Measurements from ENCODE around the gene CUX1.
"Not testable (repeated sequence)": the region's sequence is repeated elsewhere in the genome, so short reads cannot be mapped to it uniquely, and the experiment has no call there.

The CUX1 gene

GRCh38 chr7:101865455-101865854, 48.0 kb downstream of the CUX1 start:
- TF ChIP-seq CTCF (conservative IDR thresholded peaks at IDR 0.05; ENCODE audit: low read length): no peak
- no peak overlapping the region for H3K4me3 ChIP-seq (ENCODE audit: low read length)
- no peak for DNase-seq (ENCODE audit: low read depth)

DNA sequence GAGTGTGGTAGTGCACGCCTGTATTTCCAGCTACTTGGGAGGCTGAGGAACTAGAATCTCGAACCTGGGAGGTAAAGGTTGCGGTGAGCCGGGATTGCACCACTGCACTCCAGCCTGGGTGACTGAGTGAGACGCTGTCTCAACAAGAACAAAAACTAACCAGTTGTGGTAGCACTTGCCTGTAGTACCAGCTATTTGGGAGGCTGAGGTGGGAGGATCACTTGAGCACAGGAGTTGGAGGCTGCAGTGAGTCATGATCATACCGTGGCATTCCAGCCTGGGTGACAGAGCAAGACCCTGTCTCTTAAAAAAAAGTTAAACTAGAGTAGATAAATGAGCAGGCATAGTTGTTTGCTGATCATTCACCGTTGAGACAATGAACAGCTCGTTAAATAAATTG, 48.9 kb downstream of the CUX1 start:
- DNase-seq (ENCODE audit: low read depth): no peak
- H3K4me3 ChIP-seq (ENCODE audit: low read length): no peak overlapping the region
- no peak for TF ChIP-seq CTCF (conservative IDR thresholded peaks at IDR 0.05; ENCODE audit: low read length)

DNA sequence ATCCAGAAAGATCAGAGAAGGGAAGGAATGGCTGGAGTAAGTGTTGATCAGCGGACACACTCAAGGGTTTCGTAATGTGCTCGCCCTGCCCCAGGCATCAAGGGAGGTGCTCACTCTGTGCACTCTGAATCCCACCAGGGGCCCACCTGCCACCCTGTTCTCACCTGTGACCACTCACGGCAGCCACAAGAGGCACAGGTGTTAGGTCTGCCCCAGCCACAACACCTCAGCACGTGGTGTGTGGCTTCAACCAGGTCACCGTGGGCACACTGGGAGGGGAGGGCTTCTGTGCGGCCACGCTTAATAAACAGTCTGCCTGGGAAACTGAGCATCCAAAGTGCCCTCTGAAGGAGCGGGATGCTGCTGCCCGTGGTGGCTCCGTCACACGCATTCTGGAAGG, 49.8 kb downstream of the CUX1 start:
- no peak overlapping the region for H3K4me3 ChIP-seq (ENCODE audit: low read length)
- no peak for DNase-seq (ENCODE audit: low read depth)
- no peak for TF ChIP-seq CTCF (conservative IDR thresholded peaks at IDR 0.05; ENCODE audit: low read length)

- not testable (repeated sequence) for H3K4me3 ChIP-seq (ENCODE audit: low read length); DNase-seq (ENCODE audit: low read depth)
These were observed 50.3 kb downstream of the CUX1 start for GRCh38 chr7:101867681-101868080.

- no peak overlapping the region for H3K4me3 ChIP-seq (ENCODE audit: low read length)
- no peak for DNase-seq (ENCODE audit: low read depth)
- TF ChIP-seq CTCF (conservative IDR thresholded peaks at IDR 0.05; ENCODE audit: low read length): no peak
These were observed 50.9 kb downstream of the CUX1 start for GRCh38 chr7:101868191-101868950.

DNA sequence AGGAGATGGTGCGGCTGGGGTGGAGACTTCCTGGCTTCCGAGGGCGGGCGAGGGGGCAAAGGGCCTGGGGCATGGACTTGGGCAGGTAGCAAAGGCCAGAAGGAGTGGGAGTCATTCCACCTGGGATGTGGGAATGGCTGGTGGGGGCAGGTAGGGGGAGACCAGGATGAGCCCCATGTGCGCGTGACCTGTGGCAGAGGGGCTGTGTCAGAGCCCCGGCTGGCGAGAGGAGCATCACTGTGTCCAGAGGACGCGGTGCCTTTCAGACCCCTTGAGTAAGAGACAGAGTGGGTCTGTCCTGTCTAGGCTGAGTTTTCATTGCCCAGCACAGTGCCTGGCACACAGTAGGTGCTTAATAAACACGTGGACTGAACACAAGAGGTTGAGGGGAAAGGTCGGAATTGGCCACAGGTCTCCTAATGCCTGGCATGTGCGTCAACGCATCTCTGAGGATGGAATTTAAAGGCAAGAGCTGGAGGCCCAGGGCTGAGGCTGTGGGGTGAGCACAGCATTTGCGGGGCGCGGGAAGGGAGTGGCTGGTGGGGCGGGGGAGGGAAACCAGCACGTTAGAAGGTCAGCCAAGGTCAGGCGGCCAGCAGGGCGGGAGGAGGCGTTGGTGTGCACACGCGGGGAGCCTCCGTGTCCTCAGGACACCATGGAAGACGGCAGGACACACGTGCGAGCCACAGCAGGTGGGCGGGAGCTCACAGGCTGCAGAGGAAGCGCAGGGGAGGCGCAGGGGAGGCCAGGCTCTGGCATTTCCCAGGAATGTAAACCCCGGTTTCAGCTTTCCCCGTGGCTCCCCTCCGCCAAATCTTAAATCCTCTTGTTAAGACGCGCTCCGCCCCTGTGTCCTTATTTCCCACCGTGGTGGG, 51.8 kb downstream of the CUX1 start:
- no peak overlapping the region for H3K4me3 ChIP-seq (ENCODE audit: low read length)
- no peak for TF ChIP-seq CTCF (conservative IDR thresholded peaks at IDR 0.05; ENCODE audit: low read length)
- DNase-seq (ENCODE audit: low read depth): no peak

- H3K4me3 ChIP-seq (ENCODE audit: low read length): no peak overlapping the region
- TF ChIP-seq CTCF (conservative IDR thresholded peaks at IDR 0.05; ENCODE audit: low read length): no peak
- no peak for DNase-seq (ENCODE audit: low read depth)
These were observed 52.5 kb downstream of the CUX1 start for GRCh38 chr7:101869901-101870290.

All from AG10803 (cell line).